Activated B cell treated with CpG ODN at 0.5 μM for 24 hours (primary cell): ENCODE data around the gene MLIP. TPM values are rescaled to one million over a fixed set of nuclear protein-coding genes. Genes with fewer than 3 reads are reported as not detected.

Experiments used
- ATAC-seq: fragments of 200-7000 bp; cut with Tn5 transposase; one replicate; pipeline ENCODE4 v1.10.0; 2021; ENCODE audit warnings: low read depth, mild to moderate bottlenecking, moderate library complexity
- CTCF ChIA-PET: fragments of 350-600 bp; sonication (Branson Sonifier 250); formaldehyde crosslinking; loops from one replicate; lab custom pipeline; 2021; ENCODE audit warnings: antibody characterized with exemption; lab: Charles Lee
- POLR2A ChIA-PET: fragments of 350-600 bp; sonication (Branson Sonifier 250); formaldehyde crosslinking; loops from one replicate; lab custom pipeline; 2021; ENCODE audit warnings: antibody characterized with exemption; lab: Charles Lee
- DNase-seq: peaks from one replicate; pipeline ENCODE4 v3.0.0; 2022
- H3K27ac Mint-ChIP-seq: one replicate; pipeline ENCODE4 v1.8.0; 2020; ENCODE audit warnings: mixed read lengths
- H3K27me3 Mint-ChIP-seq: one replicate; pipeline ENCODE4 v1.8.0; 2021; ENCODE audit warnings: mixed read lengths
- H3K36me3 Mint-ChIP-seq: one replicate; pipeline ENCODE4 v1.8.0; 2021; ENCODE audit warnings: low read depth, mixed read lengths
- H3K4me1 Mint-ChIP-seq: one replicate; pipeline ENCODE4 v1.8.0; 2021; ENCODE audit warnings: mixed read lengths
- H3K4me3 Mint-ChIP-seq: one replicate; pipeline ENCODE4 v1.8.0; 2020; ENCODE audit warnings: mild to moderate bottlenecking, mixed read lengths
- H3K9me3 Mint-ChIP-seq: one replicate; pipeline ENCODE4 v1.8.0; 2020; ENCODE audit warnings: mixed read lengths
- intact Hi-C: fragments of 100-400 bp; cut with micrococcal nuclease; formaldehyde crosslinking; loops from one replicate; pipeline ENCODE4 v1.15.1; 2024
- total RNA-seq: library from RNA; stranded (reverse); gene quantifications from 2 replicates; pipeline ENCODE4 v1.2.3, GENCODE V29; 2022
- TF ChIP-seq, protein P1 (sequence below): fragments of 200-600 bp; IDR thresholded peaks from one replicate; pipeline ENCODE4 v1.8.0; 2022; ENCODE audit warnings: antibody characterized with exemption, mild to moderate bottlenecking

Gene MLIP
- total RNA-seq, 1 donor from 2014 or later = not detected

DNA sequence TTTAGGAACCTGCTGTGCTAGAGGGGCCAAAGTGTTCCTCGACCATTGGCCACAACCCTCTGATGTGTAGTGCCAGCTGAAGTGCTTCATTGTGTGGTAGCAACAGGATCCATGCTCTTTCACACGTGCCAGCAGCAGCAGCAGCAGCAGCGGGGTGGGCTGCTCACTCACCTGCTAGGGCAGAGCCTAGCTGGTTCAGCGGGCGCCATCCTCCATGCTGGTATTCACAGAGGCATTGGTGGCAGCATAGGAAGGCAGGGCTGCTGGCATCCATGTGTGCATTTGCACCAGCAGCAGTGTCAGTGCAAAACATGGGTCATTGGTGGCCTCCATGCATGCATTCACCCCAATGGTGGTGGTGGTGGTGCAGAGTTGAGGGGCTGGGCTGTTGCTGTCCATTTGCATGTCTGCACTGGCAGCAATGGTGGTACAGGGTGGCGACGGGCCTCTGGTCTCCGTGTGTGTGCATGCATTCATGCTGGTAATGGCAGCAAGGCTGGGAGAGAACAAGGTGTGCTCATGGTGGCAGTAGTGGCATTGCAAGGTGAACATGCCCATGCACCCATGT, 183.8 kb downstream of the MLIP start:
- H3K36me3 Mint-ChIP-seq = no peaks in the 10 kb centered on the region
- H3K27ac Mint-ChIP-seq = no peak overlapping the region
- intact Hi-C loops = no loop called here
- ChIA-PET POLR2A (no interaction called here), CTCF (no interaction called here)
- no peak for DNase-seq
- TF ChIP-seq, protein P1, sequence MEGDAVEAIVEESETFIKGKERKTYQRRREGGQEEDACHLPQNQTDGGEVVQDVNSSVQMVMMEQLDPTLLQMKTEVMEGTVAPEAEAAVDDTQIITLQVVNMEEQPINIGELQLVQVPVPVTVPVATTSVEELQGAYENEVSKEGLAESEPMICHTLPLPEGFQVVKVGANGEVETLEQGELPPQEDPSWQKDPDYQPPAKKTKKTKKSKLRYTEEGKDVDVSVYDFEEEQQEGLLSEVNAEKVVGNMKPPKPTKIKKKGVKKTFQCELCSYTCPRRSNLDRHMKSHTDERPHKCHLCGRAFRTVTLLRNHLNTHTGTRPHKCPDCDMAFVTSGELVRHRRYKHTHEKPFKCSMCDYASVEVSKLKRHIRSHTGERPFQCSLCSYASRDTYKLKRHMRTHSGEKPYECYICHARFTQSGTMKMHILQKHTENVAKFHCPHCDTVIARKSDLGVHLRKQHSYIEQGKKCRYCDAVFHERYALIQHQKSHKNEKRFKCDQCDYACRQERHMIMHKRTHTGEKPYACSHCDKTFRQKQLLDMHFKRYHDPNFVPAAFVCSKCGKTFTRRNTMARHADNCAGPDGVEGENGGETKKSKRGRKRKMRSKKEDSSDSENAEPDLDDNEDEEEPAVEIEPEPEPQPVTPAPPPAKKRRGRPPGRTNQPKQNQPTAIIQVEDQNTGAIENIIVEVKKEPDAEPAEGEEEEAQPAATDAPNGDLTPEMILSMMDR = no peak
- peaks cover 18% of the 10 kb centered on the region for H3K4me1 Mint-ChIP-seq
- H3K4me3 Mint-ChIP-seq = no peak overlapping the region
- no peak for ATAC-seq
- no peaks in the 10 kb centered on the region for H3K27me3 Mint-ChIP-seq
- no peaks in the 10 kb centered on the region for H3K9me3 Mint-ChIP-seq

- ChIA-PET CTCF (no interaction called here), POLR2A (no interaction called here)
- ATAC-seq (no peak), DNase-seq (no peak)
- no peaks in the 10 kb centered on the region for H3K27me3 Mint-ChIP-seq
- intact Hi-C loops = no loop called here
- TF ChIP-seq, protein P1 = no peak
- H3K27ac Mint-ChIP-seq = no peak overlapping the region
- H3K9me3 Mint-ChIP-seq = no peaks in the 10 kb centered on the region
- no peaks in the 10 kb centered on the region for H3K36me3 Mint-ChIP-seq
- no peaks in the 10 kb centered on the region for H3K4me1 Mint-ChIP-seq
- H3K4me3 Mint-ChIP-seq = no peak overlapping the region
Observed at GRCh38 chr6:54299542-54300269, 188.5 kb downstream of the MLIP start.

GRCh38 chr6:54301770-54302169, 190.5 kb downstream of the MLIP start:
- H3K36me3 Mint-ChIP-seq = no peaks in the 10 kb centered on the region
- H3K27ac Mint-ChIP-seq = no peak overlapping the region
- ATAC-seq = no peak
- no peaks in the 10 kb centered on the region for H3K4me1 Mint-ChIP-seq
- CTCF ChIA-PET = no interaction called here
- POLR2A ChIA-PET = no interaction called here
- DNase-seq = no peak
- TF ChIP-seq, protein P1 = no peak
- intact Hi-C loops = no loop called here
- no peaks in the 10 kb centered on the region for H3K9me3 Mint-ChIP-seq
- H3K27me3 Mint-ChIP-seq = no peaks in the 10 kb centered on the region
- no peak overlapping the region for H3K4me3 Mint-ChIP-seq

DNA sequence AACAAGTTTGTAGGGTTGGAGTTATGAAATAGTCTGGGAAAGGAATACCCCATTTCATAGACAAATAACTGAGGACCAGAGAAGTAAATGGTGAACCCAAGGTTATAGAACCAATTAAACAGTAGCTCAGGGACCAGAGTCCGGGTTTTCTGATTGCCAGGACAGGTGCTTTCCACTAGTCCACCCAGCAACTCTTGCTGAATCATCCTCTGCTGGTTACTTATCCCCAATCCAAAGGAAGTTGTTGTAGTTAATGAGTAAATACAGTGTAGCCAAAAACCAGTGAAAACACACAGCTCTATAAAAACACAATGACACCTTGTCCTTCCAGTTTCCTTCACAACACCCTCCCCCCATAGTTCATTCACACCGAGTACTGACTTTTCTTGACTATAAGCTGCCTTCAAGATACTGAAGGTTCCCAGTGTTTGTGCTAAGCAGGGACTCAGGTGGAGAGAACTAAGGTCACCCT, 196.2 kb downstream of the MLIP start:
- TF ChIP-seq, protein P1 = no peak
- Mint-ChIP-seq H3K4me1 (no peaks in the 10 kb centered on the region), H3K9me3 (no peaks in the 10 kb centered on the region), H3K27ac (no peak overlapping the region), H3K27me3 (no peaks in the 10 kb centered on the region), H3K4me3 (no peak overlapping the region), H3K36me3 (no peaks in the 10 kb centered on the region)
- CTCF ChIA-PET = no interaction called here
- intact Hi-C loops = no loop called here
- ATAC-seq = no peak
- POLR2A ChIA-PET = no interaction called here
- DNase-seq = no peak

GRCh38 chr6:54308289-54308985, 197.2 kb downstream of the MLIP start, which contains the start of gene TINAG:
Gene TINAG (plus strand): TSS chr6:54308441. CDS start chr6:54308551, 110 bp downstream.
- Mint-ChIP-seq H3K9me3 (no peaks in the 10 kb centered on the region), H3K36me3 (no peaks in the 10 kb centered on the region), H3K4me1 (no peaks in the 10 kb centered on the region), H3K27ac (no peak within 1 kb of the TSS), H3K27me3 (no peaks in the 10 kb centered on the region), H3K4me3 (no peak within 1 kb of the TSS)
- DNase-seq = no peak
- ATAC-seq = no peak
- intact Hi-C loops = no loop called here
- TF ChIP-seq, protein P1 = no peak
- ChIA-PET CTCF (no interaction called here), POLR2A (no interaction called here)
